GM18526 (cell line): Measurements from ENCODE around the gene KCNK3.

ENCODE experiments used
- POLR2A ChIP-seq: IDR thresholded peaks from 3 replicates; pipeline ENCODE4 v1.6.1; 2011; ENCODE audit not compliant: insufficient read length; ENCODE audit errors: extremely low read depth

Gene KCNK3

GRCh38 chr2:26727641-26728561, 35.4 kb downstream of the KCNK3 start:
- no peak for TF ChIP-seq POLR2A

- no peak for TF ChIP-seq POLR2A
These were observed 36.8 kb downstream of the KCNK3 start for GRCh38 chr2:26729311-26729710.

- TF ChIP-seq POLR2A = no peak
These were observed 38.2 kb downstream of the KCNK3 start for GRCh38 chr2:26730549-26731344.

GRCh38 chr2:26731714-26732113, 39.2 kb downstream of the KCNK3 start:
- no peak for TF ChIP-seq POLR2A

GRCh38 chr2:26732446-26732845, 39.9 kb downstream of the KCNK3 start:
- no peak for TF ChIP-seq POLR2A

- no peak for TF ChIP-seq POLR2A
These were observed 40.9 kb downstream of the KCNK3 start for GRCh38 chr2:26733413-26733812.

GRCh38 chr2:26735097-26735496, 42.6 kb downstream of the KCNK3 start:
- no peak for TF ChIP-seq POLR2A

- TF ChIP-seq POLR2A = no peak
These were observed 43.5 kb downstream of the KCNK3 start for GRCh38 chr2:26735883-26736588.

- no peak for TF ChIP-seq POLR2A
These were observed 44.7 kb downstream of the KCNK3 start for GRCh38 chr2:26737221-26737620.

GRCh38 chr2:26738481-26738880, 46.0 kb downstream of the KCNK3 start:
- TF ChIP-seq POLR2A = no peak

- no peak for TF ChIP-seq POLR2A
These were observed 47.0 kb downstream of the KCNK3 start for GRCh38 chr2:26739514-26739913.

GRCh38 chr2:26740346-26740745, 47.8 kb downstream of the KCNK3 start:
- TF ChIP-seq POLR2A = no peak

GRCh38 chr2:26740890-26741302, 48.4 kb downstream of the KCNK3 start:
- TF ChIP-seq POLR2A = no peak

- no peak for TF ChIP-seq POLR2A
These were observed 49.7 kb downstream of the KCNK3 start for GRCh38 chr2:26742048-26742770.

GRCh38 chr2:26743852-26744251, 51.3 kb downstream of the KCNK3 start:
- no peak for TF ChIP-seq POLR2A
